NCI-H2196 treated with DMSO at 0.1 percent for 48 hours (cell line): ENCODE measurements around the gene GJD3.
"Not testable (repeated sequence)": the region's sequence is repeated elsewhere in the genome, so short reads cannot be mapped to it uniquely, and the experiment has no call there.

ENCODE experiments used
- DNase-seq: peaks from one replicate; lab custom pipeline; 2025; ENCODE audit not compliant: unreplicated experiment; lab: John Stamatoyannopoulos, UW

GJD3 gene

GRCh38 chr17:40371261-40371929 is 6.9 kb upstream of the GJD3 start:
- no peak for DNase-seq

GRCh38 chr17:40369923-40370322 is 5.4 kb upstream of the GJD3 start:
- DNase-seq = no peak

- not testable (repeated sequence) for DNase-seq
These were observed 3.2 kb upstream of the GJD3 start for GRCh38 chr17:40367728-40368127.

- DNase-seq = no peak
These were observed 2.5 kb upstream of the GJD3 start for GRCh38 chr17:40366861-40367518.

- no peak for DNase-seq
These were observed 1.7 kb upstream of the GJD3 start for GRCh38 chr17:40366076-40366860.

- no peak for DNase-seq
These were observed 369 bp upstream of the GJD3 start for GRCh38 chr17:40364906-40365305.

- no peak for DNase-seq
These were observed 1.3 kb downstream of the GJD3 start for GRCh38 chr17:40363111-40363827.

- DNase-seq = peak; percentile 40
These were observed 1.8 kb downstream of the GJD3 start for GRCh38 chr17:40362696-40363110.

GRCh38 chr17:40361925-40362695 is 2.4 kb downstream of the GJD3 start:
- DNase-seq = no peak

GRCh38 chr17:40361063-40361924 is 3.2 kb downstream of the GJD3 start:
- no peak for DNase-seq

- no peak for DNase-seq
These were observed 4.4 kb downstream of the GJD3 start for GRCh38 chr17:40360091-40360490.

GRCh38 chr17:40358323-40359038 is 6.1 kb downstream of the GJD3 start:
- no peak for DNase-seq

GRCh38 chr17:40356990-40357881 is 7.3 kb downstream of the GJD3 start:
- DNase-seq = no peak

GRCh38 chr17:40355804-40356758 is 8.5 kb downstream of the GJD3 start:
- DNase-seq = no peak

- DNase-seq = no peak
These were observed 9.3 kb downstream of the GJD3 start for GRCh38 chr17:40355123-40355803.
